Activated CD4-positive, alpha-beta memory T cell treated with anti-CD3 and anti-CD28 coated beads, Interleukin-2, amount 10 ng/mL, durations not matched to agents 7 days and 5 days (primary cell): ENCODE measurements around the gene MAT2A. TPM values are rescaled to one million over a fixed set of nuclear protein-coding genes. Genes with fewer than 3 reads are reported as not detected.
"Not testable (repeated sequence)": the region's sequence is repeated elsewhere in the genome, so short reads cannot be mapped to it uniquely, and the experiment has no call there.

Experiments used
- CTCF ChIA-PET: fragments of 350-600 bp; sonication (Branson Sonifier 250); formaldehyde crosslinking; loops from one replicate; lab custom pipeline; 2021; ENCODE audit warnings: antibody characterized with exemption, inconsistent platforms; lab: Charles Lee
- POLR2A ChIA-PET: fragments of 350-600 bp; sonication (Branson Sonifier 250); formaldehyde crosslinking; loops from one replicate; lab custom pipeline; 2021; ENCODE audit warnings: antibody characterized with exemption; lab: Charles Lee
- DNase-seq: peaks from one replicate; pipeline ENCODE4 v3.0.0-alpha.2; 2020
- H3K27ac Mint-ChIP-seq: one replicate; pipeline ENCODE4 v1.8.0; 2021; ENCODE audit warnings: mild to moderate bottlenecking, mixed read lengths
- H3K27me3 Mint-ChIP-seq: one replicate; pipeline ENCODE4 v1.8.0; 2021; ENCODE audit warnings: mixed read lengths
- H3K36me3 Mint-ChIP-seq: one replicate; pipeline ENCODE4 v1.8.0; 2021; ENCODE audit warnings: low read depth, mixed read lengths
- H3K4me1 Mint-ChIP-seq: one replicate; pipeline ENCODE4 v1.8.0; 2021; ENCODE audit warnings: mixed read lengths
- H3K4me3 Mint-ChIP-seq: one replicate; pipeline ENCODE4 v1.8.0; 2021; ENCODE audit warnings: mild to moderate bottlenecking, mixed read lengths
- H3K9me3 Mint-ChIP-seq: one replicate; pipeline ENCODE4 v1.8.0; 2021; ENCODE audit warnings: mixed read lengths
- total RNA-seq, 2 experiments: library from RNA; stranded (reverse); gene quantifications; one replicate each; pipeline ENCODE4 v1.2.3, GENCODE V29; 2021

Gene MAT2A
- total RNA-seq, 2 experiments from 2014 or later: 196 to 199 TPM

DNA sequence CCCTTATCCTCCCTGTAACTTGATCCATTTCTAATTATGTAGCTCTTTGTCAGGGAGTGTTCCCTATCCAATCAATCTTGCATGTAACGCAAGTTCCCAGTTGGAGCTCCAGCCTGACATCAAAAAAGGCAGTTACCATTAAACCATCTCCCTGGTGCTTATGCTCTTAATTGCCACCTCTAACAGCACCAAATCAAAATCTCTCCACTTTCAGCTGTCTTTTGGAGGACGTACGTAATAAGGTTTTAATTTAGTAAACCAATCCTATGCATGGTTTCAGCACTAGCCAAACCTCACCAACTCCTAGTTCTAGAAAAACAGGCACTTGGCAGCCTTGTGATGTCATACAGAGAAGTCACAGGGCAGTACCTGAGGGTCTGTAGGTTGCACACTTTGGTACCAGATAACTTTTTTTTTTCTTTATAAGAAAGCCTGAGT, 5.3 kb downstream of the MAT2A start:
- not testable (repeated sequence) for H3K9me3 Mint-ChIP-seq, H3K27me3 Mint-ChIP-seq, DNase-seq, H3K27ac Mint-ChIP-seq, H3K4me3 Mint-ChIP-seq
- Mint-ChIP-seq H3K36me3 (peaks cover 78% of the 10 kb centered on the region), H3K4me1 (peaks cover 40% of the 10 kb centered on the region)
- ChIA-PET CTCF (interaction anchor here (0.7 to 1.2 kb wide), 2 partner anchors 13 to 125 kb away, joined by 3 read pairs; partner anchors contain the start of gene SH2D6), POLR2A (interaction anchor here (0.7 to 8.5 kb wide), 5 partner anchors 8 to 189 kb away, joined by 3 to 126 read pairs (median 6); partner anchors contain the start of genes ELMOD3, GGCX, RETSAT and SH2D6)

GRCh38 chr2:85544915-85545779, 6.2 kb downstream of the MAT2A start:
- POLR2A ChIA-PET: interaction anchor here (0.7 to 8.5 kb wide), 20 partner anchors 7 to 218 kb away, joined by 3 to 126 read pairs (median 5); partner anchors contain the start of genes ELMOD3, GGCX, MAT2A and RETSAT
- CTCF ChIA-PET: interaction anchor here (0.7 to 1.3 kb wide), 4 partner anchors 11 to 154 kb away, joined by 3 to 6 read pairs (median 3); partner anchors contain the start of gene SH2D6
- not testable (repeated sequence) for H3K27ac Mint-ChIP-seq, H3K9me3 Mint-ChIP-seq, H3K4me3 Mint-ChIP-seq, DNase-seq, H3K27me3 Mint-ChIP-seq
- peaks cover 79% of the 10 kb centered on the region for H3K36me3 Mint-ChIP-seq
- H3K4me1 Mint-ChIP-seq: peaks cover 40% of the 10 kb centered on the region

DNA sequence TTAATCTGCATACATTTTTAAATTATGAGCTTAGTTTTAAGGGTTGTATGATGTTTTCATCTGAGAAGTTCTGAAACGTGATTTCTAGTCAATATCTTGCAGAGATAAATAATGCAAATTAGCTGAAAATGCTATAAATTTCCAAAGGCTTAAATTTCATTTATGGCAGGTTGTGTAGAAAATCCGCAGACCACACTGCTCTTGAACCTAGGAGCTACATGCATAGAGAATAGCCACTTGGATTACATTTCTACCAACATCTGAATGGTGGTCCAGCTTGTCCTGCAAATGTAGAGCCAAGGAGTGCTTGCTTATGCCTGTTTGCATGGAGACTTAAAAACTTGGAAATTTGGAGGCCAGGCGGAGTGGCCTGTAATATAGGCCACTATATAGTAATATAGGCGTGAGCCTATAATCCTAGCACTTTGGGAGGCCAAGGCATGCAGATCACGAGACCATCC, 6.8 kb downstream of the MAT2A start:
- H3K9me3 Mint-ChIP-seq: no peaks in the 10 kb centered on the region
- H3K4me3 Mint-ChIP-seq: no peak overlapping the region
- peaks cover 34% of the 10 kb centered on the region for H3K4me1 Mint-ChIP-seq
- CTCF ChIA-PET: interaction anchor here (1.1 to 1.3 kb wide), 2 partner anchors 11 to 154 kb away, joined by 3 to 6 read pairs; no protein-coding TSS in a partner anchor
- POLR2A ChIA-PET: interaction anchor here (0.7 to 4.0 kb wide), 18 partner anchors 7 to 218 kb away, joined by 3 to 39 read pairs (median 4); partner anchors contain the start of genes MAT2A, RNF181, SH2D6 and TGOLN2
- H3K27me3 Mint-ChIP-seq: no peaks in the 10 kb centered on the region
- DNase-seq: no peak
- H3K27ac Mint-ChIP-seq: no peak overlapping the region
- peaks cover 77% of the 10 kb centered on the region for H3K36me3 Mint-ChIP-seq

DNA sequence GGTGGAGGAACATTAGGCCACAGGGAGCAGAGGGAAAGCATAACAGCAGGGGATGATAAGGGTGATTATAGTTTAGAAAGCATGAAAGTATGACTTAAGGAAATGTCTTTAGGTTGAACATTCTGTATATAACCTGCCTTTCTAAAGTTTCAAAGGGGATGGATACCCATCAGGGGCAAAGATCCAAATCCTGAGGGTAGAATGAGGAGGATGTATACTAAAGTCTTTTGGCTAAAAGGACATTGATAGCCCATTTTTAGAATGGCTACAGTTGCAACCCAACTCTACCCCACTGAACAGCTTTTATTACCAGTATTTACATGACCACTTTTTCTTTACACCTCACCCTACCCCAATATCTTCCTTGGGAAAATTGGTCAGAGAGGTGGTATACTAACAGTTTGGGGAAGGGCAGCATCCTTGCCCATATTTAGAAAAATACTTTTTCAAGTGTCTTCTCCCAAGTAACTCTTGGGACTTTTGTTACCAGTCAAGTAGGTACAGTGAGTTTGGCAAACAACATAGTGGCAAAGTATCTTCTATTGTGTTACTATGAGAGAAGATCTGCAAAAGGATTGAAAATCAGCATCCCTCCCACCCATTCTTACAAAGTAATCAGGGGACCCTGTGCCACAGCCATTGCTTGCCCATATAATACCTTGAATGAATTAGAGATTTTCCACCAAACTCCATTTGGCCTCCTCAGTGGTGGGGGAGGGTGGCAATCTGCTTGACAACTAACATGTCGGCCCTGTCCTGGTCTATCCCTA, 8.3 kb downstream of the MAT2A start:
- POLR2A ChIA-PET: interaction anchor here (1.1 to 4.0 kb wide), 9 partner anchors 9 to 220 kb away, joined by 3 to 39 read pairs (median 11); partner anchors contain the start of genes MAT2A, RNF181, SH2D6 and TGOLN2
- peak overlapping the region; percentile 63 for H3K27ac Mint-ChIP-seq

DNA sequence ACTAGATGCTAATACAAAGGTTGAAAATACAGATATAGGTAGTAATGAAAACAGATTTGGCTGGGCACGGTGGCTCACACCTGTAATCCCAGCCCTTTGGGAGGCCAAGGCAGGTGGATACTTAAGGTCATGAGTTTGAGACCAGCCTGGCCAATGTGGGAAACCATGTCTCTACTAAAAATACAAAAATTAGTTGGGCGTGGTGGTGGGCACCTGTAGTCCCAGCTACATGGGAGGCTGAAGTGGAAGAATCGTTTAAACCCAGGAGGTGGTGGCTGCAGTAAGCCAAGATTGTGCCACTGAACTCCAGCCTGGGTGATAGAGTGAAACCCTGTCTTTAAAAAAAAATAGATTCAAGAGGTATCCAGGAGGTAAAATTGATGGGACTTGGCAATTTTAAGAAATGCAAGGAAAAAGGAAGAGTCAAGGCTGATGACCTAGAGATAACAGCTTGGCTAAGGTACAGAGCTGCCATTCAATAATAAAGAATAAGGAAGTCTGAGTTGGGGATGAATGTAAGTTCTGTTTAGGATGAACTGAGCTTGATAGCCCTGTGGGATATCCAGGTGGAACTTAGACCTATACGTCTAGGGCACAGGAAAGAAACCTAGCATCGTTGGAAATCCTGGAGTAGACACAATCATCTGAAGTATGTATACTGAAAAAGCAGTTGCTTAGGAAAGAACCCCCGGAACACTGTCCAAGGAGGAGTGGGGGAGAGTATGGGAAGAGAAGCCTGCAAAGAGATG, 9.1 kb downstream of the MAT2A start:
- CTCF ChIA-PET: interaction anchor here (0.8 to 5.2 kb wide), 5 partner anchors 13 to 235 kb away, joined by 3 to 182 read pairs (median 3); partner anchors contain the start of gene SH2D6
- Mint-ChIP-seq H3K4me3 (no peak overlapping the region), H3K9me3 (no peaks in the 10 kb centered on the region), H3K27me3 (no peaks in the 10 kb centered on the region), H3K36me3 (peaks cover 75% of the 10 kb centered on the region), H3K4me1 (peaks cover 16% of the 10 kb centered on the region), H3K27ac (peak overlapping the region; percentile 37)
- POLR2A ChIA-PET: interaction anchor here (1.0 to 5.2 kb wide), 7 partner anchors 8 to 194 kb away, joined by 3 to 69 read pairs (median 7); partner anchors contain the start of genes ELMOD3, GGCX, MAT2A and RETSAT
- DNase-seq: no peak

More for the DNA sequence above, 8.3 kb downstream of the MAT2A start:
- peaks cover 77% of the 10 kb centered on the region for H3K36me3 Mint-ChIP-seq
- CTCF ChIA-PET: interaction anchor here (5.2 kb wide), 1 partner anchor 127 kb away, joined by 182 read pairs; the partner anchor contains the start of gene SH2D6
- H3K9me3 Mint-ChIP-seq: no peaks in the 10 kb centered on the region
- H3K4me3 Mint-ChIP-seq: no peak overlapping the region
- no peaks in the 10 kb centered on the region for H3K27me3 Mint-ChIP-seq
- DNase-seq: no peak
- peaks cover 23% of the 10 kb centered on the region for H3K4me1 Mint-ChIP-seq

- peaks cover 13% of the 10 kb centered on the region for H3K4me1 Mint-ChIP-seq
- H3K9me3 Mint-ChIP-seq: no peaks in the 10 kb centered on the region
- no peak for DNase-seq
- H3K36me3 Mint-ChIP-seq: peaks cover 69% of the 10 kb centered on the region
- no peak overlapping the region for H3K4me3 Mint-ChIP-seq
- ChIA-PET CTCF (interaction anchor here (0.8 to 5.2 kb wide), 6 partner anchors 10 to 236 kb away, joined by 3 to 182 read pairs (median 4); partner anchors contain the start of genes MAT2A and SH2D6), POLR2A (interaction anchor here (1.0 to 5.2 kb wide), 7 partner anchors 10 to 194 kb away, joined by 3 to 69 read pairs (median 5); partner anchors contain the start of genes ELMOD3, GGCX, MAT2A and RETSAT)
- H3K27me3 Mint-ChIP-seq: no peaks in the 10 kb centered on the region
- peak overlapping the region; percentile 40 for H3K27ac Mint-ChIP-seq
Measured at GRCh38 chr2:85548608-85548900, 9.6 kb downstream of the MAT2A start.

- Mint-ChIP-seq H3K27ac (peak overlapping the region; percentile 40), H3K9me3 (no peaks in the 10 kb centered on the region), H3K4me1 (peaks cover 8% of the 10 kb centered on the region), H3K27me3 (no peaks in the 10 kb centered on the region), H3K36me3 (peaks cover 64% of the 10 kb centered on the region), H3K4me3 (no peak overlapping the region)
- ChIA-PET POLR2A (interaction anchor here (1.4 to 5.2 kb wide), 5 partner anchors 10 to 195 kb away, joined by 4 to 69 read pairs (median 7); partner anchors contain the start of genes ELMOD3, GGCX, MAT2A and RETSAT), CTCF (interaction anchor here (0.5 to 5.2 kb wide), 7 partner anchors 10 to 236 kb away, joined by 3 to 182 read pairs (median 4); partner anchors contain the start of genes MAT2A and SH2D6)
- no peak for DNase-seq
Measured at GRCh38 chr2:85549095-85549494, 10.1 kb downstream of the MAT2A start.

GRCh38 chr2:85549826-85550225, 10.9 kb downstream of the MAT2A start:
- no peak for DNase-seq
- Mint-ChIP-seq H3K9me3 (no peaks in the 10 kb centered on the region), H3K27me3 (no peaks in the 10 kb centered on the region), H3K4me3 (no peak overlapping the region), H3K36me3 (peaks cover 60% of the 10 kb centered on the region), H3K4me1 (peaks cover 5% of the 10 kb centered on the region), H3K27ac (no peak overlapping the region)
- ChIA-PET CTCF (interaction anchor here (1.0 to 5.2 kb wide), 7 partner anchors 8 to 624 kb away, joined by 3 to 182 read pairs (median 10); partner anchors contain the start of genes GGCX, MAT2A and SH2D6), POLR2A (interaction anchor here (0.7 to 5.2 kb wide), 6 partner anchors 10 to 195 kb away, joined by 3 to 80 read pairs (median 4); partner anchors contain the start of genes ELMOD3, MAT2A, RETSAT and SH2D6)

DNA sequence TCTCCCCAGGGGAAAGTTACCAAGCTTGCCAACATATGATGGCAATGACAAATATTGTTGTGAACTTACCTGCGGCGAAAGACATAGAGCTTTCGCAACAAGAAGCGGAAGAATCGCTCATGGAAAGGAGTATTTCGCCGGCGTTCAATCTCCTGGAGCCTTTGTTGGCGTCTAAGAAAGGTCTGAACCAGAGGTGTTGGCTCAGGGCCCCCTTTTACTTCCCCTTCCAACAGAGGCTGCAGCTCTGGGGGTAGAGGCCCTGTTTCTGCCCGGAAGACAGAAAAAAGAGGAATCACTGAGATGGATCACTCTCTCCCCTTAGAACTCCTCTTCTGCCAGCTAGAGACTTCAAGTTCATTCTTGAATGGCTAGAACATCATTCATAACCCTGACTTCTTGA, 11.5 kb downstream of the MAT2A start:
- ChIA-PET CTCF (interaction anchor here (0.8 to 5.2 kb wide), 16 partner anchors 9 to 624 kb away, joined by 3 to 182 read pairs (median 8); partner anchors contain the start of genes ELMOD3, GGCX, MAT2A and RETSAT), POLR2A (interaction anchor here (0.9 to 5.2 kb wide), 6 partner anchors 11 to 224 kb away, joined by 3 to 80 read pairs (median 8); partner anchors contain the start of genes MAT2A and SH2D6)
- no peak for DNase-seq
- Mint-ChIP-seq H3K27ac (no peak overlapping the region), H3K27me3 (no peaks in the 10 kb centered on the region), H3K4me3 (no peak overlapping the region), H3K4me1 (peaks cover 5% of the 10 kb centered on the region), H3K9me3 (no peaks in the 10 kb centered on the region), H3K36me3 (peaks cover 57% of the 10 kb centered on the region)

GRCh38 chr2:85551698-85552678, 13.0 kb downstream of the MAT2A start:
- ChIA-PET POLR2A (interaction anchor here (0.6 to 5.2 kb wide), 10 partner anchors 8 to 226 kb away, joined by 3 to 80 read pairs (median 3); partner anchors contain the start of genes ELMOD3, GGCX, MAT2A and RETSAT), CTCF (interaction anchor here (0.6 to 5.2 kb wide), 42 partner anchors 9 to 607 kb away, joined by 3 to 182 read pairs (median 4); partner anchors contain the start of genes C2orf68, ELMOD3, GGCX and MAT2A)
- Mint-ChIP-seq H3K36me3 (peaks cover 48% of the 10 kb centered on the region), H3K4me3 (no peak overlapping the region), H3K27ac (peak overlapping the region; percentile 7), H3K9me3 (no peaks in the 10 kb centered on the region), H3K27me3 (no peaks in the 10 kb centered on the region), H3K4me1 (peaks cover 5% of the 10 kb centered on the region)
- peak; percentile 91 for DNase-seq
